Activated CD8-positive, alpha-beta T cell treated with anti-CD3 and anti-CD28 coated beads, Interleukin-2, amount 10 ng/mL, durations not matched to agents 7 days and 5 days (primary cell): Measurements from ENCODE around the gene CSRNP3. TPM values are rescaled to one million over a fixed set of nuclear protein-coding genes. Genes with fewer than 3 reads are reported as not detected.

Experiments used
- ATAC-seq: fragments of 150-1000 bp; cut with Tn5 transposase; one replicate; pipeline ENCODE4 v1.10.0; 2021; ENCODE audit warnings: moderate library complexity
- CTCF ChIA-PET: fragments of 350-600 bp; sonication (Branson Sonifier 250); formaldehyde crosslinking; loops from one replicate; lab custom pipeline; 2021; ENCODE audit warnings: antibody characterized with exemption; lab: Charles Lee
- POLR2A ChIA-PET: fragments of 350-600 bp; sonication (Branson Sonifier 250); formaldehyde crosslinking; loops from one replicate; lab custom pipeline; 2021; ENCODE audit warnings: antibody characterized with exemption; lab: Charles Lee
- DNase-seq: peaks from one replicate; pipeline ENCODE4 v3.0.0-alpha.2; 2020
- H3K27ac Mint-ChIP-seq: one replicate; pipeline ENCODE4 v1.8.0; 2021; ENCODE audit warnings: mild to moderate bottlenecking, mixed read lengths
- H3K27me3 Mint-ChIP-seq: one replicate; pipeline ENCODE4 v1.8.0; 2021; ENCODE audit warnings: low read depth, mixed read lengths
- H3K36me3 Mint-ChIP-seq: one replicate; pipeline ENCODE4 v1.8.0; 2021; ENCODE audit warnings: low read depth, mixed read lengths
- H3K4me1 Mint-ChIP-seq: one replicate; pipeline ENCODE4 v1.8.0; 2021; ENCODE audit warnings: low read depth, mixed read lengths
- H3K4me3 Mint-ChIP-seq: one replicate; pipeline ENCODE4 v1.8.0; 2021; ENCODE audit warnings: mild to moderate bottlenecking, mixed read lengths
- H3K9me3 Mint-ChIP-seq: one replicate; pipeline ENCODE4 v1.8.0; 2022; ENCODE audit warnings: mixed read lengths; ENCODE audit not compliant: insufficient read depth
- total RNA-seq, 2 experiments: library from RNA; stranded (reverse); gene quantifications; one replicate each; pipeline ENCODE4 v1.2.3, GENCODE V29; 2021

CSRNP3 gene
- total RNA-seq, result not detected

- ChIA-PET CTCF (no interaction called here), POLR2A (no interaction called here)
Measured at GRCh38 chr2:165469417-165469816, at the start of gene CSRNP3. CSRNP3 (plus strand) TSS chr2:165469698; CDS start chr2:165595066, 125,368 bp downstream.

GRCh38 chr2:165420231-165420630 lies 49.3 kb upstream of the CSRNP3 start:
- ChIA-PET CTCF (no interaction called here), POLR2A (no interaction called here)
- ATAC-seq, result no peak
- no peaks in the 10 kb centered on the region for H3K27me3 Mint-ChIP-seq
- H3K36me3 Mint-ChIP-seq, result no peaks in the 10 kb centered on the region
- no peak for DNase-seq
- no peaks in the 10 kb centered on the region for H3K4me1 Mint-ChIP-seq
- peaks cover 7% of the 10 kb centered on the region for H3K9me3 Mint-ChIP-seq
- no peak overlapping the region for H3K4me3 Mint-ChIP-seq
- H3K27ac Mint-ChIP-seq, result no peak overlapping the region

More at GRCh38 chr2:165469417-165469816, at the start of gene CSRNP3:
- no peak within 1 kb of the TSS for H3K4me3 Mint-ChIP-seq
- no peak within 1 kb of the TSS for H3K27ac Mint-ChIP-seq
- peaks cover 2% of the 10 kb centered on the region for H3K27me3 Mint-ChIP-seq
- no peak for ATAC-seq
- H3K36me3 Mint-ChIP-seq, result no peaks in the 10 kb centered on the region
- H3K4me1 Mint-ChIP-seq, result no peaks in the 10 kb centered on the region
- no peak for DNase-seq
- H3K9me3 Mint-ChIP-seq, result no peaks in the 10 kb centered on the region

GRCh38 chr2:165423081-165423480 lies 46.4 kb upstream of the CSRNP3 start:
- POLR2A ChIA-PET, result no interaction called here
- Mint-ChIP-seq H3K9me3 (no peaks in the 10 kb centered on the region), H3K27ac (no peak overlapping the region)

GRCh38 chr2:165425556-165425955 lies 43.9 kb upstream of the CSRNP3 start:
- no peak overlapping the region for H3K4me3 Mint-ChIP-seq
- ChIA-PET POLR2A (no interaction called here), CTCF (no interaction called here)

More at GRCh38 chr2:165423081-165423480, 46.4 kb upstream of the CSRNP3 start:
- no peaks in the 10 kb centered on the region for H3K27me3 Mint-ChIP-seq
- no peak for DNase-seq
- H3K4me3 Mint-ChIP-seq, result no peak overlapping the region
- CTCF ChIA-PET, result no interaction called here
- no peaks in the 10 kb centered on the region for H3K36me3 Mint-ChIP-seq
- no peak for ATAC-seq
- no peaks in the 10 kb centered on the region for H3K4me1 Mint-ChIP-seq

GRCh38 chr2:165427686-165428085 lies 41.8 kb upstream of the CSRNP3 start:
- ChIA-PET POLR2A (no interaction called here), CTCF (no interaction called here)
- ATAC-seq, result no peak
- no peaks in the 10 kb centered on the region for H3K9me3 Mint-ChIP-seq
- no peaks in the 10 kb centered on the region for H3K4me1 Mint-ChIP-seq
- no peak overlapping the region for H3K4me3 Mint-ChIP-seq
- no peaks in the 10 kb centered on the region for H3K27me3 Mint-ChIP-seq
- H3K27ac Mint-ChIP-seq, result no peak overlapping the region
- no peaks in the 10 kb centered on the region for H3K36me3 Mint-ChIP-seq
- no peak for DNase-seq

More at GRCh38 chr2:165425556-165425955, 43.9 kb upstream of the CSRNP3 start:
- Mint-ChIP-seq H3K4me1 (no peaks in the 10 kb centered on the region), H3K27me3 (no peaks in the 10 kb centered on the region), H3K27ac (no peak overlapping the region), H3K36me3 (no peaks in the 10 kb centered on the region), H3K9me3 (no peaks in the 10 kb centered on the region)
- DNase-seq, result no peak
- ATAC-seq, result no peak

- no peak for ATAC-seq
- no peak for DNase-seq
- H3K9me3 Mint-ChIP-seq, result no peaks in the 10 kb centered on the region
- no peaks in the 10 kb centered on the region for H3K27me3 Mint-ChIP-seq
- H3K4me3 Mint-ChIP-seq, result no peak overlapping the region
- ChIA-PET CTCF (no interaction called here), POLR2A (no interaction called here)
- H3K27ac Mint-ChIP-seq, result no peak overlapping the region
- no peaks in the 10 kb centered on the region for H3K4me1 Mint-ChIP-seq
- H3K36me3 Mint-ChIP-seq, result no peaks in the 10 kb centered on the region
Measured at GRCh38 chr2:165428926-165429325, 40.6 kb upstream of the CSRNP3 start.

- CTCF ChIA-PET, result no interaction called here
- H3K27me3 Mint-ChIP-seq, result no peaks in the 10 kb centered on the region
Measured at GRCh38 chr2:165431014-165431413, 38.5 kb upstream of the CSRNP3 start.

GRCh38 chr2:165432234-165432966 lies 37.1 kb upstream of the CSRNP3 start:
- H3K27ac Mint-ChIP-seq, result no peak overlapping the region
- H3K36me3 Mint-ChIP-seq, result no peaks in the 10 kb centered on the region
- H3K4me3 Mint-ChIP-seq, result no peak overlapping the region
- no peaks in the 10 kb centered on the region for H3K9me3 Mint-ChIP-seq
- ATAC-seq, result no peak
- ChIA-PET POLR2A (no interaction called here), CTCF (no interaction called here)
- DNase-seq, result no peak
- no peaks in the 10 kb centered on the region for H3K4me1 Mint-ChIP-seq
- H3K27me3 Mint-ChIP-seq, result no peaks in the 10 kb centered on the region

More at GRCh38 chr2:165431014-165431413, 38.5 kb upstream of the CSRNP3 start:
- H3K4me3 Mint-ChIP-seq, result no peak overlapping the region
- POLR2A ChIA-PET, result no interaction called here
- H3K36me3 Mint-ChIP-seq, result no peaks in the 10 kb centered on the region
- no peak overlapping the region for H3K27ac Mint-ChIP-seq
- H3K9me3 Mint-ChIP-seq, result no peaks in the 10 kb centered on the region
- H3K4me1 Mint-ChIP-seq, result no peaks in the 10 kb centered on the region
- ATAC-seq (no peak), DNase-seq (no peak)

GRCh38 chr2:165434865-165435496 lies 34.5 kb upstream of the CSRNP3 start:
- DNase-seq (no peak), ATAC-seq (no peak)
- Mint-ChIP-seq H3K9me3 (no peaks in the 10 kb centered on the region), H3K27ac (no peak overlapping the region), H3K4me3 (no peak overlapping the region), H3K4me1 (no peaks in the 10 kb centered on the region), H3K27me3 (no peaks in the 10 kb centered on the region), H3K36me3 (no peaks in the 10 kb centered on the region)
- ChIA-PET CTCF (interaction anchor here (1.3 kb wide), 1 partner anchor 439 kb away, joined by 3 read pairs; no protein-coding TSS in a partner anchor), POLR2A (no interaction called here)

GRCh38 chr2:165435611-165436010 lies 33.9 kb upstream of the CSRNP3 start:
- no peaks in the 10 kb centered on the region for H3K27me3 Mint-ChIP-seq
- H3K4me1 Mint-ChIP-seq, result no peaks in the 10 kb centered on the region
- ChIA-PET CTCF (interaction anchor here (0.8 to 1.3 kb wide), 2 partner anchors 128 to 439 kb away, joined by 3 read pairs; no protein-coding TSS in a partner anchor), POLR2A (no interaction called here)
- no peaks in the 10 kb centered on the region for H3K9me3 Mint-ChIP-seq
- no peak overlapping the region for H3K27ac Mint-ChIP-seq
- no peak for ATAC-seq
- H3K4me3 Mint-ChIP-seq, result no peak overlapping the region
- H3K36me3 Mint-ChIP-seq, result no peaks in the 10 kb centered on the region
- no peak for DNase-seq

- Mint-ChIP-seq H3K27ac (no peak overlapping the region), H3K36me3 (no peaks in the 10 kb centered on the region), H3K4me1 (no peaks in the 10 kb centered on the region), H3K4me3 (no peak overlapping the region), H3K27me3 (no peaks in the 10 kb centered on the region), H3K9me3 (no peaks in the 10 kb centered on the region)
- no peak for ATAC-seq
- no peak for DNase-seq
- ChIA-PET CTCF (interaction anchor here (1.3 kb wide), 1 partner anchor 438 kb away, joined by 3 read pairs; no protein-coding TSS in a partner anchor), POLR2A (no interaction called here)
Measured at GRCh38 chr2:165436559-165436958, 32.9 kb upstream of the CSRNP3 start.

GRCh38 chr2:165440367-165440766 lies 29.1 kb upstream of the CSRNP3 start:
- DNase-seq (no peak), ATAC-seq (no peak)
- Mint-ChIP-seq H3K9me3 (no peaks in the 10 kb centered on the region), H3K27ac (no peak overlapping the region), H3K4me3 (no peak overlapping the region), H3K4me1 (peaks cover 3% of the 10 kb centered on the region), H3K36me3 (no peaks in the 10 kb centered on the region), H3K27me3 (no peaks in the 10 kb centered on the region)
- POLR2A ChIA-PET, result interaction anchor here (0.8 kb wide), 1 partner anchor 476 kb away, joined by 4 read pairs; no protein-coding TSS in a partner anchor
- CTCF ChIA-PET, result no interaction called here
